ENCODE results near the gene TBL3. TPM values are rescaled to one million over a fixed set of nuclear protein-coding genes. Genes with fewer than 3 reads are reported as not detected.

Gene TBL3
- total RNA-seq, 1 experiment from 2014 or later = 73.4 TPM

DNA sequence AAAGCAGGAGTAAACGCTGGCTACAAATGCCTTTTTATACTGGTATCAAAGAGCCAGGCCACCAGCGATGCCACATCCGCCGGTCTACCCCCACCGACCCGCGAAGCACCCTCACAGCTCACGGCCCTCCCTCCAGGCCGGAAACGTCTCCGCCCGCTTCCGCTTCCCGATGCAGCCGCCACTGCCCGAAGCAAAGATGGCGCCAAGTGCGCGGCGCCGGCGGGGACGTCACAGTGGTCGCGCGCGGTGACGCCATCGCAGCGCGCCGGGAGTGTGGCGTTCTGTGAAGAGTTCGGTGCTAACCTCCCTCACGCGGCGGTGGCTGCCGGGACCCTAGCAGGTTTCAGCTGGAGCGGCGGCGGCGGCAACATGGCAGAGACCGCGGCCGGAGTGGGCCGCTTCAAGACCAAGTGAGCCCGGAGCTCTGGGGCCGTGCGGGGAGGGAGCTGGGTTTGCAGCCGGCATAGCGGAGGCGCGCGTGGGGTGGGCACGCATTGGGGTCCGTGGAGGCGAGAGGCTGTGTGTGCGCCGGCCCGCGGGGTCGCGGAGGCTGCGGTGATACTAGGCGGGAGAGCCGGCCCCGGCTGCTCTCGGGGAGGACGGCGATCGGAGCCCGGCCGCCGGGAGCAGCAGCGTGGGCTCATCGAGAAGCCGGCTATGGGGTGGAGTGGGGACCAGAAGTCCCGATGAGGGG, at the start of gene TBL3 (continued):
- peak; percentile 50; the same call in 1 of the 2 replicates for TF ChIP-seq ZNF281 (CRISPR knock-in tag; IDR thresholded peaks at IDR 0.05)
- TF ChIP-seq, protein P1, sequence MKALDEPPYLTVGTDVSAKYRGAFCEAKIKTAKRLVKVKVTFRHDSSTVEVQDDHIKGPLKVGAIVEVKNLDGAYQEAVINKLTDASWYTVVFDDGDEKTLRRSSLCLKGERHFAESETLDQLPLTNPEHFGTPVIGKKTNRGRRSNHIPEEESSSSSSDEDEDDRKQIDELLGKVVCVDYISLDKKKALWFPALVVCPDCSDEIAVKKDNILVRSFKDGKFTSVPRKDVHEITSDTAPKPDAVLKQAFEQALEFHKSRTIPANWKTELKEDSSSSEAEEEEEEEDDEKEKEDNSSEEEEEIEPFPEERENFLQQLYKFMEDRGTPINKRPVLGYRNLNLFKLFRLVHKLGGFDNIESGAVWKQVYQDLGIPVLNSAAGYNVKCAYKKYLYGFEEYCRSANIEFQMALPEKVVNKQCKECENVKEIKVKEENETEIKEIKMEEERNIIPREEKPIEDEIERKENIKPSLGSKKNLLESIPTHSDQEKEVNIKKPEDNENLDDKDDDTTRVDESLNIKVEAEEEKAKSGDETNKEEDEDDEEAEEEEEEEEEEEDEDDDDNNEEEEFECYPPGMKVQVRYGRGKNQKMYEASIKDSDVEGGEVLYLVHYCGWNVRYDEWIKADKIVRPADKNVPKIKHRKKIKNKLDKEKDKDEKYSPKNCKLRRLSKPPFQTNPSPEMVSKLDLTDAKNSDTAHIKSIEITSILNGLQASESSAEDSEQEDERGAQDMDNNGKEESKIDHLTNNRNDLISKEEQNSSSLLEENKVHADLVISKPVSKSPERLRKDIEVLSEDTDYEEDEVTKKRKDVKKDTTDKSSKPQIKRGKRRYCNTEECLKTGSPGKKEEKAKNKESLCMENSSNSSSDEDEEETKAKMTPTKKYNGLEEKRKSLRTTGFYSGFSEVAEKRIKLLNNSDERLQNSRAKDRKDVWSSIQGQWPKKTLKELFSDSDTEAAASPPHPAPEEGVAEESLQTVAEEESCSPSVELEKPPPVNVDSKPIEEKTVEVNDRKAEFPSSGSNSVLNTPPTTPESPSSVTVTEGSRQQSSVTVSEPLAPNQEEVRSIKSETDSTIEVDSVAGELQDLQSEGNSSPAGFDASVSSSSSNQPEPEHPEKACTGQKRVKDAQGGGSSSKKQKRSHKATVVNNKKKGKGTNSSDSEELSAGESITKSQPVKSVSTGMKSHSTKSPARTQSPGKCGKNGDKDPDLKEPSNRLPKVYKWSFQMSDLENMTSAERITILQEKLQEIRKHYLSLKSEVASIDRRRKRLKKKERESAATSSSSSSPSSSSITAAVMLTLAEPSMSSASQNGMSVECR (CRISPR knock-in tag; IDR thresholded peaks at IDR 0.05; ENCODE audit: borderline replicate concordance) = peak; percentile 96
- TF ChIP-seq, protein P2, sequence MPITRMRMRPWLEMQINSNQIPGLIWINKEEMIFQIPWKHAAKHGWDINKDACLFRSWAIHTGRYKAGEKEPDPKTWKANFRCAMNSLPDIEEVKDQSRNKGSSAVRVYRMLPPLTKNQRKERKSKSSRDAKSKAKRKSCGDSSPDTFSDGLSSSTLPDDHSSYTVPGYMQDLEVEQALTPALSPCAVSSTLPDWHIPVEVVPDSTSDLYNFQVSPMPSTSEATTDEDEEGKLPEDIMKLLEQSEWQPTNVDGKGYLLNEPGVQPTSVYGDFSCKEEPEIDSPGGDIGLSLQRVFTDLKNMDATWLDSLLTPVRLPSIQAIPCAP (CRISPR knock-in tag; IDR thresholded peaks at IDR 0.05) = 0 out of 2 replicates have a peak, but pooled peaks have one; percentile 36
- TF ChIP-seq, protein P3, sequence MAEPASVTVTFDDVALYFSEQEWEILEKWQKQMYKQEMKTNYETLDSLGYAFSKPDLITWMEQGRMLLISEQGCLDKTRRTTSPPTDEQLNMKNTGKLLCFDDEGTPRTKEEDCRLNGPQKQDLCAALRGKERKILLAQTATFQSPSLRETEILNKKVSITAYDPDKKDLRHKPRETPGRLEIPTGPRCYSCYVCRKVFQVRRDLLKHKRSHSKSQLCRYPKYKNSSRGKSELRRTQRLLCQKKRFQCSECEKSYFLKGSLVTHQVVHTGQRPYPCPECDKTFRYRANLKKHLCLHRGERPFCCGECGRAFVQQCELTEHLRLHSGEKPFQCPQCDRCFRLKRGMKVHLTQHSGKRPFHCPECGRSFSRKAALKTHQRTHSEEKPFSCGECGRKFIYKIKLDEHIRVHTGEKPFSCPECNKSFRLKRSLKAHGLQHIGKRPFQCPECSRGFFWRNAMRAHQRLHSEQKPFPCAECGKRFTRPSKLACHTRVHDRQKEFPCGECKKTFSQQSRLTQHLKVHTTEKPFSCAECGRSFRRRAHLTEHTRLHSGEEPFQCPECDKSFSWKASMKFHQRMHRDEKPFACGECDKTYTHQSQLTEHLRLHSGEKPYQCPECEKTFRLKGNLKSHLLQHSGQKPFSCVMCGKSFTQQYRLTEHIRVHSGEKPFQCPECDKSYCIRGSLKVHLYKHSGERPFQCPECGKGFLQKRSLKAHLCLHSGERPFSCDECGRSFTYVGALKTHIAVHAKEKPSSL (CRISPR knock-in tag; conservative IDR thresholded peaks at IDR 0.05) = no peak
- TF ChIP-seq ELF4 (CRISPR knock-in tag; IDR thresholded peaks at IDR 0.05; ENCODE audit: low read depth) = no peak
- TF ChIP-seq NFATC4 (CRISPR knock-in tag; IDR thresholded peaks at IDR 0.05) = no peak
- TF ChIP-seq, protein P4, sequence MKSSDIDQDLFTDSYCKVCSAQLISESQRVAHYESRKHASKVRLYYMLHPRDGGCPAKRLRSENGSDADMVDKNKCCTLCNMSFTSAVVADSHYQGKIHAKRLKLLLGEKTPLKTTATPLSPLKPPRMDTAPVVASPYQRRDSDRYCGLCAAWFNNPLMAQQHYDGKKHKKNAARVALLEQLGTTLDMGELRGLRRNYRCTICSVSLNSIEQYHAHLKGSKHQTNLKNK (CRISPR knock-in tag; IDR thresholded peaks at IDR 0.05) = no peak
- peak; percentile 92 for TF ChIP-seq HMGXB4 (CRISPR knock-in tag; IDR thresholded peaks at IDR 0.05)
- no peak for TF ChIP-seq CTCF (IDR thresholded peaks at IDR 0.05)

DNA sequence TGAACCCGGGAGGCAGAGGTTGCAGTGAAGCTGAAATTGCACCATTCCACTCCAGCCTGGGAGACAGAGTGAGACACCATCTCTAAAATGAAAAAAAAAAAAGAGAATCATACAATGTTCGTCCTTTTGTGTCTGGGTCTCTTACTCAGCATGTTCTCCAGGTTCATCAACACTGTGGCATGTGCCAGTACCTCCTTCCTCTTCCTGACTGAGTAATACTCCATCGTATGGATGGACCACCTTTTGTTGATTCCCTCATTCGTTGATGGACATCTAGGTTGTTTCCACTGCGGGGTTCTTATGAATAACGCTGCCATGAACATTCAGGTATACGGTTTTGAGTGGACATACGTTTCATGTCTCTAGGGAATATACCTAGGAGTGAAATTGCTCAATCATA, 49.5 kb upstream of the TBL3 start:
- peaks cover 3% of the 10 kb centered on the region for H3K9me3 Mint-ChIP-seq
- no peaks in the 10 kb centered on the region for H3K36me3 Mint-ChIP-seq
- ChIA-PET CTCF (interaction anchor here (1.2 to 3.0 kb wide), 6 partner anchors 19 to 63 kb away, joined by 4 to 13 read pairs (median 11); partner anchors contain the start of genes MSRB1, RPS2 and TBL3), POLR2A (interaction anchor here (1.7 kb wide), 1 partner anchor 42 kb away, joined by 7 read pairs; the partner anchor contains the start of gene RPS2)
- H3K4me3 Mint-ChIP-seq = no peak overlapping the region
- DNase-seq (ENCODE audit: low spot score) (no peak), ATAC-seq (no peak)
- H3K27me3 Mint-ChIP-seq (ENCODE audit: low read depth) = peaks cover 79% of the 10 kb centered on the region
- H3K27ac Mint-ChIP-seq = no peak overlapping the region
- H3K4me1 Mint-ChIP-seq = peaks cover 30% of the 10 kb centered on the region
- no peak for TF ChIP-seq MYBL2 (CRISPR knock-in tag; IDR thresholded peaks at IDR 0.05)
- TF ChIP-seq, protein P5, sequence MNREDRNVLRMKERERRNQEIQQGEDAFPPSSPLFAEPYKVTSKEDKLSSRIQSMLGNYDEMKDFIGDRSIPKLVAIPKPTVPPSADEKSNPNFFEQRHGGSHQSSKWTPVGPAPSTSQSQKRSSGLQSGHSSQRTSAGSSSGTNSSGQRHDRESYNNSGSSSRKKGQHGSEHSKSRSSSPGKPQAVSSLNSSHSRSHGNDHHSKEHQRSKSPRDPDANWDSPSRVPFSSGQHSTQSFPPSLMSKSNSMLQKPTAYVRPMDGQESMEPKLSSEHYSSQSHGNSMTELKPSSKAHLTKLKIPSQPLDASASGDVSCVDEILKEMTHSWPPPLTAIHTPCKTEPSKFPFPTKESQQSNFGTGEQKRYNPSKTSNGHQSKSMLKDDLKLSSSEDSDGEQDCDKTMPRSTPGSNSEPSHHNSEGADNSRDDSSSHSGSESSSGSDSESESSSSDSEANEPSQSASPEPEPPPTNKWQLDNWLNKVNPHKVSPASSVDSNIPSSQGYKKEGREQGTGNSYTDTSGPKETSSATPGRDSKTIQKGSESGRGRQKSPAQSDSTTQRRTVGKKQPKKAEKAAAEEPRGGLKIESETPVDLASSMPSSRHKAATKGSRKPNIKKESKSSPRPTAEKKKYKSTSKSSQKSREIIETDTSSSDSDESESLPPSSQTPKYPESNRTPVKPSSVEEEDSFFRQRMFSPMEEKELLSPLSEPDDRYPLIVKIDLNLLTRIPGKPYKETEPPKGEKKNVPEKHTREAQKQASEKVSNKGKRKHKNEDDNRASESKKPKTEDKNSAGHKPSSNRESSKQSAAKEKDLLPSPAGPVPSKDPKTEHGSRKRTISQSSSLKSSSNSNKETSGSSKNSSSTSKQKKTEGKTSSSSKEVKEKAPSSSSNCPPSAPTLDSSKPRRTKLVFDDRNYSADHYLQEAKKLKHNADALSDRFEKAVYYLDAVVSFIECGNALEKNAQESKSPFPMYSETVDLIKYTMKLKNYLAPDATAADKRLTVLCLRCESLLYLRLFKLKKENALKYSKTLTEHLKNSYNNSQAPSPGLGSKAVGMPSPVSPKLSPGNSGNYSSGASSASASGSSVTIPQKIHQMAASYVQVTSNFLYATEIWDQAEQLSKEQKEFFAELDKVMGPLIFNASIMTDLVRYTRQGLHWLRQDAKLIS (CRISPR knock-in tag; IDR thresholded peaks at IDR 0.05; ENCODE audit: borderline replicate concordance) = no peak
- no peak for TF ChIP-seq AR (CRISPR knock-in tag; IDR thresholded peaks at IDR 0.05)
